GM15510 (cell line): ENCODE measurements around the gene GINS1.

Source experiments
- POLR2A ChIP-seq: IDR thresholded peaks from 3 replicates; pipeline ENCODE4 v1.6.1; 2011; ENCODE audit warnings: borderline replicate concordance; ENCODE audit not compliant: insufficient read length; ENCODE audit errors: extremely low read depth

The GINS1 gene

DNA sequence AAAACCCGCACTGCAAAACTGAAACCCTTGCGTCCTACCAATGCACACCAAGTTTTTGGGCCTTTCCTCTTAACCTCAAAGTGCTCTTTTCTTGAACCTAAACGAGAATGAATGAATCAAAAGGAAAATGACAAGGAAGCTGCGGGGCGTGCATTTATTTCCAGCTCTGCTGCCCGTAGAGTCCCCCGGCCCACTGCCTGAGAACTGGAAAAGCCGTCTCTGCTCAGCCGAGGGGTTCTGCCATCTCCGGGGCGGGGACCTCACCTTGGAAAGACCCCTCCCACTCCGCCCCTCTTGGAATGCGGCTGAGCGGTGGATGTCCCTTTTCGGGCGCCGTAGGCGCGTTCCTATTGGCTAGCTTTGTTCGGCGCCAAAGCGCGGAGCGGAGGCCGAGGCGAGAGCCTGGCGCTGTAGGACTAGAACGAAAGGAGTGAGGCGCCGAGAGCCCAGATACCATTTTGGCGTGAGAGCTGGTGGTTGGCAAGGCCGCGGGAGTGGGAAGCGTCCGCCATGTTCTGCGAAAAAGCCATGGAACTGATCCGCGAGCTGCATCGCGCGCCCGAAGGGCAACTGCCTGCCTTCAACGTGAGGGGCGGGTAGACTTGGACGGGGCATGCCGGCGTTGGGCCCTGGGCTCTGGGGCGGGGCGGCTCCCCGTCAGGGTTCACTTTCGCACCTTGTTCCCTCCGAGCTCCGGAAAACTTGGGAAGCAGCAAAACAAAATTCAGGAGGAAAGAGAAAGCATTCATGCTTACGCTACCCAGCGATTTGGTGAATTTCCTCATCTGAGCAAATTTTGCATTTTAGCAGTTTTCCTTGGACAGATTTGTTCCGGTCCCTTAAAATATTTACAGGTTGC is at the start of gene GINS1:
TSS of gene GINS1 (plus strand) at position 363 of the 859 bp plus-strand sequence. CDS start at position 511, 148 bp downstream.
- TF ChIP-seq POLR2A, result peak; percentile 83

DNA sequence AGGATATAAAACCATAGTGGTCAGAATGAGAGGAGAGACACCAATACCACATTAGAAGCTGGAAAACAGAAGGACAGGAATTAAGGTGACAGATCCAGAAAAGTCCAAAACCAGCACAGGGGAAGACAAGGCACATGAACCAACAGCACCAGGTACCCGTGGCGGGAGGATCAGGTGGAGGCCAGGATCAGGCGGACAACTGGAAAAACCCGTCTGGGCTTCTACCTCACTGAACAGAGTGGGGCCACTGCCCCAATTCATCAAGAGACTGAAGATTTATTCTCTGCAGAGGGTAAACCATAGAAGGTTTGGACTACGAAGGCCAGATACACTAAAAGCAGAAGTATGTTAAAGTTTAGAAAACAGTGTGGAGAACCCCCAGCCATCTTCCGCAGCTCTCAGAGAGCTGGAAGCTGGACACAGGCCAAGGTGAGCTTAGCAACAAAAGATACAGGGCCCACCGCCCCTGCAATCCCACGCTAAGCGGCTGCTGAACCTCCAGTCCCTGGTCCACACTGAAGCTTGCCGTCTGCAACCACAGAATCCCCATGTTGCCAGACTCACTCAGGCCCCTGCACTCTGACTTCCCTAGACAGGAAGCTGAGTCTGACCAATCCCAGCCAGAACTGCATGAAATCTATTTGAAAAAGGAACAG is 46.7 kb upstream of the GINS1 start:
- no peak for TF ChIP-seq POLR2A

DNA sequence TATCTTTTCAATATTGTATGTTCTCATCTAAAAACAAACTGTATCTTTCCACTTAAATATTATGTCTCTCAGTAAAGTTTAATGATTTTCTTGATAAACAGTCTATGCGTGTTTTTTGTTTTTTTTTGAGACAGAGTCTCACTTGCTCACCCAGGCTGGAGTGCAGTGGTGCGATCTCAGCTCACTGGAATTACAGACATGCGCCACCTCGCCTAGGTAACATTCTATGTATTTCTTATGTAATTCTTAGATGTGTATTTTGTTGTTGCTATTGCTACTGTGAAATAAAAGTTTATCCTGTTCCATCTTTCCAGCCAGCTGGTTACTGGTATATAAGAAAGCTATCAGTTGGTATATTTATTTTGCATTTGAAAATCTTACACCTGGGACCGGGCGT is 46.2 kb upstream of the GINS1 start:
- no peak for TF ChIP-seq POLR2A

DNA sequence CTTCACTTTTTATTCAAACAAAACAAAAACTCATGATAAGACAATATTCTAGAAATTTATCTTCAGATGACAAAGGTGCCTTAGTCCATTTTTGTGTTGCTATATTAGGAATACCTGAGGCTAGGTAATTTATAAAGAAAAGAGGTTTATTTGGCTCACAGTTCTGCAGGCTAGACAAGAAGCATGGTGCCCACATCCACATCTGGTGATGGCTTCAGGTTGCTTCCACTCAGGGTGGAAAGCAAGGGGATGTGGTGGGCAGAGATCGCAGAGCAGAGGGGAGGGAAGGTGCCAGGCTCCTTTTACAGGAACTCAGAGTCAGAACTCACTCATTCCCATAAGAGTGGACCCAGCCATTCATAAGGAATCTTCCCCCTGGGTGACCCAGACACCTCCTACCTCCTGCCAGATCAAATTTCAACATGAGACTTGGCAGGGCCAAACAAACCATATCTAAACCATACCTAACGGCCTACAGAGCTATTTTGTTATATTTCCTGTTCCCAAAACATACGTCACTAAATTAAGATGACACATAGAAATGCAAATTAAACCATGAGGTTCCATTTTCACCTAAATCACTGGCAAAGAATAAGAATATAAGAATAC is 43.2 kb upstream of the GINS1 start:
- no peak for TF ChIP-seq POLR2A

DNA sequence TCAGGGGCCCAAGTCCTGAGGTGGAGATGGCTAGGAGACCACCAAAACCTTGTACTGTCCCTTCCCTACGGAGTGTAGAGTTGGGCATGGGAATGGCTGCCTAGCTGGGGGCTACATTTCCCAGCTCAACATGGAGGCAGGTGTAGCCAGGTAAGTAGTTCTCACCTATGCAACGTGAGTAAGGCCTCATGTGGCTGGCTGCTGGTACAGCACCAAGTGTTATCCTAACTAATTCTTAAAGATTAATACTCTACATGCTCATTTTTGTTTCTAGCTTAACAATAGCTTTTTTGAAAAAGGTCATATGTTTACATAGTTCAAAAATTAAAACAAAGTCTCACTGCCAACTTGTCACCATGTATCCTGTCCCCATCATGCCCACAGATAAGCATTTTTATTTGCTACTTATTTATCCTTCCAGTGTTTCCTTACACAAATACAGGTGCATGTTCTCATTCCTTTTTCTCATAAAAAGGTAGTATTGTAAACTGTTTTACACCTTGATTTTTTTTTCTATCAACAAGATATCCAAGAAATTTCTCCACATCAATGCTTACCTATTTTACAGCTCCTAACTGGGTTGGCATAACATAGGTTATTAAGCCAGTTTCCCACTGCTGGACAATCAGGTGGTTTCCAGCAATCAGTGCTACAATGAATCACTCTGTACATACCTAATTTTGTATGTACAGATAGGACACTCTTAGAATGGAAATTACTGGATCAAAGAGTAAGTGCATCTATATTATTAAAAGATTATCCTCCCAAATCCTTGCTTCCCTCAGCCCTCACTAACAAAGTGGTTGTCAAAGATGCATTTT is 42.4 kb upstream of the GINS1 start:
- no peak for TF ChIP-seq POLR2A

DNA sequence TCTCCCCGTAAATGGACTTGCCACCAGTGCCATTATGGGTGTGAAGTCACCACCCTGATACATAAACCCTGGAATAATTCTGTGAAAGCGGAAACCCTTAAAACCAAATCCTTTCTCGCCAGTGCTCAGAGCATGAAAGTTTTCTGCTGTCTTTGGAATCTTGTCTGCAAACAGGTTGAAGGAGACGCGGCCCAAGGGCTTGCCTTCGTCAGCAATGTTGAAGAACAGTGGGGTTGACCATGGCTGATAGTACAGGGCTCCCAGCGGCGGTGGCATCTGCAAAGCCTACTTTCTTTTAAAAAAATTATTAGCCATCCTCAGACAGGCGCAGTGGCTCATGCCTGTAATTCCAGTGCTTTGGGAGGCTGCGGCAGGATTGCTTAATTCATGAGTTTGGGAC is 38.9 kb upstream of the GINS1 start:
- TF ChIP-seq POLR2A, result no peak

DNA sequence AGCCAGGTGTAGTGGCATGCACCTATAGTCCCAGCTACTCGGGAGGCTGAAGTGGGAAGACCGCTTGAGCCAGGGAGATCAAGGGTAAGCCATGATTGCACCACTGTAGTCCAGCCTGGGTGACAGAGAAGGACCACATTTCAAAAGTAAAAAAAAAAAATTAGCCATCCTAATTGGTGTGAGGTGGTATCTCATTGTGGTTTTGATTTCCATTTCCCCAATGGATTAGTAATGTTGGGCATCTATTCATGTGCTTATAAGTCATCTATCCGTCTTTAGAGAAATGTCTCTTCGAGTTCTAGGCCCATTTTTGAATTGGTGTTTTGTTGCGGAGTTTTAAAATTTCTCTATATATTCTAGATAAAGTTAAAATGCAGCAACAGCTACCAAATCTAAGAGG is 38.5 kb upstream of the GINS1 start:
- TF ChIP-seq POLR2A, result no peak

DNA sequence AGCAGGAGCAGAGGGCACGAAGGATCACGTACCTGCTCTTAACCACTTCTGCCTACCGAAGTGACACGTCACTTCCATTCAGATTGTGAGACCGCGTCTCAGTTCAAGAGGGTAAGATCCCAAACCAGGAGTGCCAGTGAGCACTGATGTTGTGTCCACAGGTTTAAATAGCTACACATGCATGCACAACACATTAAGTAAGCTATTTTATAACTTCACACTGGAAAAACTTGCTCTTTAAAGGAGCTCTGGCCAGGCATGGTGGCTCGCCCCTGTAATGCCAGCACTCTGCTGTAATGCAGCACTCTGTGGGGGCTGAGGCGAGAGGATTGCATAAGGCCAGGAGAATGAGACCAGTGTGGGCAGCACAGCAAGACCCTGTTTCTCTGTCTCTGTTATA is 37.9 kb upstream of the GINS1 start:
- TF ChIP-seq POLR2A, result no peak

DNA sequence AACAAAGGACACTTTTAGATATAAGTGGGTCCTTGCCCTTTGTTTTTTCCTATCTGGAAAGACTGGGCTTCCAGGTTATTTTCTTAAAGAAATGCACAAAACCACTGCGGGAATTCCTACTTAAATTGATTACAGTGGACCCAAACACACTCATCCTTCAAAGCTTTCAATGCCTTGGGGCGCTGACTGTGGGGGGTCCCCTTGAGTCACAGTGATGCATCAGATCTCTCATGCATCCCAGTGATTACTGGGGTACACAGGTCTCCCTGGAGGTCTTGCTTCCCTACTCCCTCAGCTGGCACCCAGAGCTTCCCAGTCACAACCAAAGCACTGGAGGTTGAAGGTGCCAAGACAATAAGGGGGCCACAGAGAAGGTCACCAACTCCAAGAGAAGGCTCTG is 37.5 kb upstream of the GINS1 start:
- no peak for TF ChIP-seq POLR2A

DNA sequence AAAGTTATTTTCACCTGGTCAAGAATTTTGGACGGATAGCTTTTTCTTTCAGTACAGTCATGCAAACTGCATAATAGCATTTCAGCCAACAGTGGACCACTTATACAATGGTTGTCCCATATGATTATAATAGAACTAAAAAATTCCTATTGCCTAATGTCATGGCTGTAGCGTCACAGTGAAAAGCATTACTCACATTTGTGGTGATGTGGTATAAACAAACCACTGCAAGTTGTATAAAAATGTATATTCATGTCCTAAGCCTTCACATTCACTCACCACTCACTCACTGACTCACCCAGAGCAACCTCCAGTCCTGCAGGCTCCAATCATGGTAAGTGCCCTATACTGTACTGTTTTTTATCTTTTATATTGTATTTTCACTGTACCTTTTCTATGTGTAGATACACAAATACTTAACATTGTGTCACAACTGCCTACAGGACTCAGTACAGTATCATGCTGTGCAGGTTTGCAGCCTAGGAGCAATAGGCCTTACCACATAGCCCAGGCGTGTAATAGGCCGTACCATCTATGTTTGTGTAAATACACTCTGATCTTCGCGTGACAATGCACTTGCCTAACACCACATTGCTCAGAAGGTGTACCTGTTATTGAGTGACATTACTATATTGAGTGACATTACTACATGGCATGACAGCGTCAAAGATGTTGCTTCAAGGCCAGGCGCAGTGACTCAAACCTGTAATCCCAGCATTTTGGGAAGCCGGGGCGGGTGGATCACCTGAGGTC is 34.7 kb upstream of the GINS1 start:
- no peak for TF ChIP-seq POLR2A

DNA sequence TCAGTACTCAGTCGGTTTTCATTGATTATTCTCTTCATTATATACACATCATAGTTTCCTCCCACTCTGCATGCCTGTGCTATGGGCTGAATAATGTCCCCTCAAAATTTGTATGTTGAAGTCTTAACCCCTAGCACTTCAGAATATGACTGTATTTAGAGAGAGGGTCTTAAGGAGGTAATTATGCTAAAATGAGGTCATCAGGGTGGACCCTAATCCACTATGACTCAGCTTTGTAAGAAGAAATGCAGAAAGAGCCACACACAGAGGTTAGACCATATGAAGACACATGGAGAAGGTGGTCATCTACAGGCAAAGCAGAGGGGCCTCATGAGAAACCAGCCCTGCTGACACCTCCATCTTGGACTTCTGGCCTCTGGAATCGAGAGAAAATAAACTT is 32.6 kb upstream of the GINS1 start:
- no peak for TF ChIP-seq POLR2A

DNA sequence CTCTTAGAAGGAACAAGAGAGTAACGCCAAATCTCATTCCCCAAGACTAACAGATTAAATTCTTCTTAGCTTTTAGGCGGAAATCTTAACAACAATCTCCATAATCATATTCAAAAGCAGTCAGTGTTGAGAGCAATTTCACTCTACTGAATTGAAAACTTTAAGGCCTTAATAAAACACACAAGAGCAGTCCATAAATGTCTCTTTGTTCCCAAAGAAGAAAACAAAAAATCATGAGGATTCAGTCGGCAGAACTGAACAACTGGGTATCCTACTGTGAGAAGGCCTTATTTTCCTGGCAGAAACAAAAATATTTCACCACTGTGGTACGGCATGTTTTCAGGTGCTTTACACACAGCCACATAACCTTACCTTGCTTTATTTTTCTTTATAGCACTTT is 31.2 kb upstream of the GINS1 start:
- TF ChIP-seq POLR2A, result no peak

DNA sequence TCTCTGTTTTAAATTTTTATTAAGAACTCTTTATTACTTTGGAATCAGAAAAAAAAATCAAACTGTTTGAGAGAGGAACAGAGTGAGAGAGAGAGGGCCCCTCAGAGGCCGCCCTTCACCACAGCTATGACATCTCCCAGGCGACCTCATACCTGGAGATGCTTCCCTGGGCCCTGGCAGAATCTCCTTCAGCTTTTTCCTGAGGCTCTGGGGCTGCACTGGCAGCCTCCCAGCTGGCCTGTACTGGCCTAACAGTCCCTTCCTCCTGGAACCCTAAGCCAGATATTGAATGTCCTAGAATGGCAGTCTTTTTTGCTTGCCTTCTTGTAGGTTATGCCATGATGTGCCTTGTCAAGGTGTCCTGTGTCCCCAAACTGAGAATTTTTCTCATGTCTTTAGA is 30.6 kb upstream of the GINS1 start:
- TF ChIP-seq POLR2A, result no peak

DNA sequence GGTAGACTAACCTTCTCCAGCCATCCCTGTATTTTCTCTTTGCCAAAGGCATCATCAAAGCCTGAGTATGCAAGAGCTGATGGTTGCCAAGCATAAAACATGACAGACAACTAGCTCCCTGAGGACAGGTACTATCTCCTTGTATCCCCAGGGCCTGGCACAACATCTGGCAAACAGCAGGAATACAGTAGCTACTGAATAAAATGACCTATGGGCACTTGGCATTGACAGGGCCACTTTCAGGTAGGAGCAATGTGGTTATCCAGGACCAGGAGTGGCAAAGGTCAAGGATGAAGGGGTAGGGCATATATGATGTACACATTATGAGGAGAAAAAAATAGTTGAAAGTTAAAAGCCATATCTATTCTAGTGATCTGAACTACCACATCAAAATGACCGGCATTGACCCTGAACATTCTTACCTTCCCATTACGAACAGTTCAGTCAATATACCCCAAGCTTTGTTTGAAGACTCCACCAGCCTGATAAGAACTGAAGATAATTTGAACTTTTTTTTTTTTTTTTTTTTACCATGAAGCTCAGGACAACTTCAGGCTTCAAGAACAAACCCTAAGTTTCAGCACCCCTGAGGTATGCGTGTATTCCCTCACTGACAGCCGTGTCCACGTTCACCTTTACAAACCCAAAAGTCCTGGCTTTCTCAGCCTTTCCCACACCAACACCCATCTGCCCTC is 29.1 kb upstream of the GINS1 start:
- no peak for TF ChIP-seq POLR2A
